Measurements from ENCODE around the gene TMEM18.

TMEM18 gene

GRCh38 chr2:672606-672905 lies 4.7 kb downstream of the TMEM18 start:
- no peak for DNase-seq (ENCODE audit: low spot score)

GRCh38 chr2:671787-672605 lies 5.2 kb downstream of the TMEM18 start:
- DNase-seq (ENCODE audit: low spot score): no peak

GRCh38 chr2:671072-671471 lies 6.1 kb downstream of the TMEM18 start:
- no peak for DNase-seq (ENCODE audit: low spot score)

DNA sequence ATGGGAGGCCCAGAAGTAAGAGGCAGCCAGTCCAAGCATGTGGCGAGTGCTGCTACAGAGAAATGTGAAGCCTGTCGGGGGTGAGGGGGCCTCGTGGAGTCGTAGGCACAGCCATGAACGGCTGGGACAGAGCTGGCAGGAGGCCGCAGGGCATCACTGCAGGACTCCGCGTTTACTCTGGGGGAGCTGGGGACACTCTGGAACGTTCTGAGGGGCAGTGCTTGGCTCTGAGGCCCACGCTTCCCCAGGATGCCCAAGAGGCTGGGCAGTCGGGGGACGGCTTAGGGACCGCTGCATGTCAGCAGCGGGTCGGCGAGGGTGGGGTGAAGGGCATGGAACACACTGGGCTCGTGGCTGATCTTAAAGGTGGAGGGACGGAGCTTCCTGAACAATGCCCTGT lies 6.6 kb downstream of the TMEM18 start:
- no peak for DNase-seq (ENCODE audit: low spot score)

GRCh38 chr2:669323-669722 lies 7.9 kb downstream of the TMEM18 start:
- no peak for DNase-seq (ENCODE audit: low spot score)

- no peak for DNase-seq (ENCODE audit: low spot score)
These were observed 9.2 kb downstream of the TMEM18 start for GRCh38 chr2:668000-668398.

DNA sequence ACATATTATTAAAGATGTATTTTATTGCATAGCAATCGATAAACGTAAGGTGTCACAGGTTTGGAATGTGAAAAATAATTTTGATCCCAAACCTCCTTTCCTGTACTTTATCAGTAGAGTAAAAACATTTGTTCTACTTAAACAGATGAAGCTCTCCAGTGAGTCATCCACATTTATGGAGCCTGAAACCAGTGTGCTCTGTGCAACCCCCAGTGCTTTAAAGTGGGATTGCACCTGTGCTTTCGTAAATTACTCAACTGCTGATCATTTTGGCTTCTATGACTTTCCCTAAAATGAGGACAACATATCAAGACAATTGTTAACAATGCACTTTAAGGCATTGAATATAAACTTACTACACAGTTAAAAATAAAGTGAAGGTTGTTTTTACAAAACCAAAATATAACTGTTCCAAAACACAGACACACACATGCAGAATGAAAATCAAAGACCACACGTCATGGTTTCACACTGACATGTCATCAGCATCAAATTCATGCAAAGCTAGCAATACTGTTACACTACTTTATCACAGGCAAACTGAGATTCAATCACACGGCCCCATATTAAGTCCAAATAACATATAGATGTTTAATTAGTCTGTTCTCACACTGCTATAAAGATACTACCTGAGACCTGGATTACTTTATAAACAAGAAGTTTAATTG lies 9.7 kb downstream of the TMEM18 start:
- peak; percentile 10 for DNase-seq (ENCODE audit: low spot score)

- DNase-seq (ENCODE audit: low spot score): no peak
These were observed 10.8 kb downstream of the TMEM18 start for GRCh38 chr2:666441-666840.

DNA sequence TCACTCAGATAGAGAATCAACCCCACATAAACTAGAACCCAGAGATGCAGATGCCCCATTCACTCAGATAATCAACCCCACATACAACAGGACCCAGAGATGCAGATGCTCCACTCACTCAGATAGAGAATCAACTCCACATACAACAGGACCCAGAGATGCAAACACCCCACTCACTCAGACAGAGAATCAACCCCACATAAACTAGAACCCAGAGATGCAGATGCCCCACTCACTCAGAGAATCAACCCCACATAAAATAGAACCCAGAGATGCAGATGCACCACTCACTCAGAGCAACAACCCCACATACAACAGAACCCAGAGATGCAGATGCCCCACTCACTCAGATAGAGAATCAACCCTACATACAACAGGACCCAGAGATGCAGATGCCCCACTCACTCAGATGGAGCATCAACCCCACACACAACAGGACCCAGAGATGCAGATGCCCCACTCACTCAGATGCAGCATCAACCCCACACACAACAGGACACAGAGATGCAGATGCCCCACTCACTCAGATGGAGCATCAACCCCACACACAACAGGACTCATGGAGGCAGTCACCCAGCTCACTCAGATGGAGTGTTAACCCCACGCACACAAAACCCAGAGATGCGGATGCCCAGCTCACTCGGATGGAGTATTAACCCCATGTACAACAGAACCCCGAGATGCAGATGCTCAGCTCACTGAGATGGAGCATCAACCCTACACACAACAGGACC lies 11.7 kb downstream of the TMEM18 start:
- DNase-seq (ENCODE audit: low spot score): no peak

GRCh38 chr2:664063-664462 lies 13.1 kb downstream of the TMEM18 start:
- no peak for DNase-seq (ENCODE audit: low spot score)

DNA sequence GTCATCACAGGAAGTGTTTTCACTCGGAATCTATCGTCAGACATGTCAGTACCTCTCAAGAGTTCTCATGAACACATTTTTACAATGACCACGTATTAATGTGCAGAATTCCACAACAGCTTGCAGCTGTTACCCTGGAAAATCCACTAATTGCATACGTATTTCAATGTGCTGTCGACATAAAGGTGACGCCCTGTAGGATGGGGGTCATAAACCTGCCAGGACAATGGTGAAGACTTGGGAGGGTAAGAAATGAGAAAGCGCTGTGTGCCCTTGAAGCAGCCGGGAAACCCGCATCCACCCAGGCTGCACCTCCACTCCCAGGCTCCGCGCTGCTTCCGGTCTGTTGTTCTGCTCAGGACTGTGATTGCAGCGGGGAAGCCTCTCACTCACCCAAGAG lies 14.0 kb downstream of the TMEM18 start:
- no peak for DNase-seq (ENCODE audit: low spot score)

GRCh38 chr2:661360-661635 lies 15.9 kb downstream of the TMEM18 start:
- no peak for DNase-seq (ENCODE audit: low spot score)

- no peak for DNase-seq (ENCODE audit: low spot score)
These were observed 16.4 kb downstream of the TMEM18 start for GRCh38 chr2:660586-661359.

DNA sequence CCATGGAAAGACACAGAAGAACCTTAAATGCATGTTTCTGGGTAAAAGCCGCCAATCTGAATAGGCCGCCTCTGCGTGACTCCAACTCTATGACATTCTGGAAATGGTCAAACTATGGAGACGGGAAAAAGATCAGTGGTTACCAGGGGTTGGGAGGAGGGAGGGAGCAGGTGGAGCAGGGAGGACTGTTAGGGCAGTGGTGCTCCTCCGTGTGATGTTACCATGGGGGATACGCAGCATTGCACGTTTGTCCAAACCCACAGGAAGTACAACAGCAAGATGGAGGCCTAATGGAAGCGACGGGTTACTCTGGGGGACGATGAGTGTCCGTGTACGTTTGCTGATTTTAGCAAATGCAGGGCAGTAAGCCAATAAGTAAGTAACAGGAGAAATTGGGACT lies 17.2 kb downstream of the TMEM18 start:
- no peak for DNase-seq (ENCODE audit: low spot score)

DNA sequence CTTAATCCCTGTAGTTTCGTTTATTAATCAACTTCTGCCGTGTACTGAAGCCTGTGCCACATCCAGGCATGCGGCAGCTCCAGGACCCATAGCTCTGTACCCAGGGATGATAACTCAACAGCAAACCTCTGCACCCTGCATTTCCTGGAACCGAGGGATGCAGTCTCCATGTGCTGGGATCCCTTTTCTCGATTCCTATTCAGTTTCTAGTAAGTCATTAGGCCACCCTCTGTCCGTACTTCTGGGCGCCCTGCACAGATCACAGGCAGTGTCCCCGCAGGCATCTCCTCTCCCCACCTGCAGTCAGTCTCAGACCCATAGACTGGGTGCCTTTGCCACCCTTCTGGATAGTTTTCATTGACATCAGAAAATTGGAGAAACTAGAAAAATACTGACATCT lies 18.8 kb downstream of the TMEM18 start:
- DNase-seq (ENCODE audit: low spot score): no peak

GRCh38 chr2:657766-658165 lies 19.4 kb downstream of the TMEM18 start:
- no peak for DNase-seq (ENCODE audit: low spot score)

GRCh38 chr2:656676-657075 lies 20.5 kb downstream of the TMEM18 start:
- no peak for DNase-seq (ENCODE audit: low spot score)

DNA sequence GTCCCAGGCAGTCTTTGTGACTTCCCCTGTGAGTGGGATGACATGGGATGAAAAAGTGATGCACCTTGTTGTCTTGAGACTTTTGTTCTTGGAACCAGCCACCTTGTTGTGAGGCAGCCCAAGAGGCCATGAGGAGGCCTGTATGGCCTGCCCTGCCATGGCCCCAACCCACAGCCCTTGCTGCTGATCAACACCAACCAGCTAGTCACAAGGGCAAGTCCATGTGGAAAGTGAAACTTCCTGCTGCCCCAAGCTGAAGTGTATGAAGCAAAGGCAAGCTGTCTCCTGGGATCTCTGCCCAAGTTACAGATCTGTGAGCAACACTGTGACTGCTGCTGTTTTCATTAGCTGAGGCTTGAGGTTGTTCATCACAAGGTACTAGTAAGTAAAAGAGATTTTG lies 21.6 kb downstream of the TMEM18 start:
- no peak for DNase-seq (ENCODE audit: low spot score)

DNA sequence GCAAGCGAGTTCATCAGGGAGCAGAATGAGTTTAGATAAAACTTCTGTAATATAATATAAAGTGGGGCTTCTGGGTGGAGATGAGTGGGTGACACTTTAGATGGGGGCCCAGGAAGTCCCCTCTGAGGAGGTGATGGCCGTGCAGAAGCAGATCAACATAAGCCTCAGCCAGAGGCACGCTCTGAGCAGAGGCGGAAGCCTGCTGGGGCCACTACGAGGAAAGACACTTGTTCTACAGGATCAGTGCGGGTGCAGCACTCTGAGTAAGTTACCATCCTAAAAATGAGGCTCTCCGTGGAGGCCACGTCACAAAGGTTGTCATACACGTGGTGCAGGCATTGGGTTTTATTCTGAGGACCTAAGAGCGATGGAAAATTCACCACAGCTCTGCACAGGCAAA lies 22.3 kb downstream of the TMEM18 start:
- no peak for DNase-seq (ENCODE audit: low spot score)

GRCh38 chr2:653645-654425 lies 23.4 kb downstream of the TMEM18 start:
- no peak for DNase-seq (ENCODE audit: low spot score)

DNA sequence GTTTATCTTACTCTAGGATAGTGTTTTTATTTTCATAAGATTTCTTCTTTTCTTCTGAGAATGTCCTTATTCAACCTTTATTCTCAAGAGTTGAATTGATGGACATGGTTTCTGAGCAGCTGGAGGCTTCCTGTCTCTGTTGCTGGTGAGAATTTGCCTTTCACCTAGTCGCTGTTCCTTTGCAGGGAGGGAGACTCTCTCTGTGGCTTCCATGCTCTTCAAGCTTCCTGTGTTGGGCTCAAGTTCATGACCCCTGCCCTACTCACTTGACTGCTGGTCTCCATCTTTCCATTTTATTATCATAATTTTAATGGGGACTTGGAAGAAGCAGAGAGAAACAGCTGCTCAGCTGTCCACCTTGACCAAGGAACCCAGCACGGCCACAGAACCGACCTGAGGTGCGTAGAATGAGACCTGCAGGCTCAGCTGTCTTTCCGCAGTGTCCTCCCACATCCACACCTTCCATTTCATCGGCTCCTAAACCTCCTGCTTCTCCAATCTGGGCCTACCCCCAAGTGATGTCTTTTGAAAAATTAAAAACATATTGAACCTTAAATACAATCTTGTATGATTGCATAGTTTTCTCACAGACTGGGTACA lies 24.2 kb downstream of the TMEM18 start:
- DNase-seq (ENCODE audit: low spot score): no peak
